IPS DF 19.7 (cell line): ENCODE data around the gene TNFRSF14.

Experiments used
- DNase-seq: peaks from one replicate; pipeline ENCODE4 v3.0.0-alpha.2; 2013; ENCODE audit warnings: low read depth, low spot score

TNFRSF14 gene

GRCh38 chr1:2556277-2556677, at the start of gene TNFRSF14:
TNFRSF14 (plus strand) TSS chr1:2556371; CDS start chr1:2556665, 294 bp downstream.
- DNase-seq = no peak

GRCh38 chr1:2506901-2507565, 49.1 kb upstream of the TNFRSF14 start:
- DNase-seq = no peak

- no peak for DNase-seq
Measured at GRCh38 chr1:2507744-2508155, 48.4 kb upstream of the TNFRSF14 start.

- DNase-seq = no peak
Measured at GRCh38 chr1:2508180-2508579, 48.0 kb upstream of the TNFRSF14 start.

GRCh38 chr1:2508751-2509150, 47.4 kb upstream of the TNFRSF14 start:
- DNase-seq = no peak

- DNase-seq = no peak
Measured at GRCh38 chr1:2509589-2509988, 46.6 kb upstream of the TNFRSF14 start.

GRCh38 chr1:2510366-2511155, 45.6 kb upstream of the TNFRSF14 start:
- DNase-seq = no peak

- DNase-seq = no peak
Measured at GRCh38 chr1:2512862-2513421, 43.2 kb upstream of the TNFRSF14 start.

GRCh38 chr1:2513939-2514652, 42.1 kb upstream of the TNFRSF14 start:
- DNase-seq = no peak

GRCh38 chr1:2514863-2515762, 41.1 kb upstream of the TNFRSF14 start:
- no peak for DNase-seq

- no peak for DNase-seq
Measured at GRCh38 chr1:2515763-2516080, 40.4 kb upstream of the TNFRSF14 start.

GRCh38 chr1:2516124-2516523, 40.0 kb upstream of the TNFRSF14 start:
- DNase-seq = no peak

- DNase-seq = no peak
Measured at GRCh38 chr1:2516946-2517345, 39.2 kb upstream of the TNFRSF14 start.

- DNase-seq = no peak
Measured at GRCh38 chr1:2517966-2518365, 38.2 kb upstream of the TNFRSF14 start.

GRCh38 chr1:2518528-2518927, 37.6 kb upstream of the TNFRSF14 start:
- DNase-seq = no peak

- DNase-seq = no peak
Measured at GRCh38 chr1:2519029-2519685, 37.0 kb upstream of the TNFRSF14 start.

- DNase-seq = no peak
Measured at GRCh38 chr1:2519729-2520128, 36.4 kb upstream of the TNFRSF14 start.

- no peak for DNase-seq
Measured at GRCh38 chr1:2520206-2520605, 36.0 kb upstream of the TNFRSF14 start.

- DNase-seq = no peak
Measured at GRCh38 chr1:2520806-2521205, 35.4 kb upstream of the TNFRSF14 start.

- DNase-seq = no peak
Measured at GRCh38 chr1:2522230-2522629, 33.9 kb upstream of the TNFRSF14 start.
